ENCODE results near the gene AIP.
A peak's percentile ranks its signal among the peaks of the same experiment; 100 is the strongest.
"Not testable (repeated sequence)": the region's sequence is repeated elsewhere in the genome, so short reads cannot be mapped to it uniquely, and the experiment has no call there.

The AIP gene

GRCh38 chr11:67507242-67507863 is 24.5 kb downstream of the AIP start:
- peak; percentile 95 for DNase-seq (ENCODE audit: low spot score)

- peak; percentile 100 for DNase-seq (ENCODE audit: low spot score)
These were observed 25.1 kb downstream of the AIP start, which contains the start of gene CDK2AP2 for GRCh38 chr11:67507864-67508485. Gene CDK2AP2 (minus strand): TSS chr11:67508162. CDS start chr11:67508082, 80 bp downstream.

- DNase-seq (ENCODE audit: low spot score) = peak; percentile 100
These were observed 25.8 kb downstream of the AIP start for GRCh38 chr11:67508486-67509121.

- no peak for DNase-seq (ENCODE audit: low spot score)
These were observed 27.2 kb downstream of the AIP start for GRCh38 chr11:67510023-67510345.

- not testable (repeated sequence) for DNase-seq (ENCODE audit: low spot score)
These were observed 28.7 kb downstream of the AIP start for GRCh38 chr11:67511558-67511957.

- no peak for DNase-seq (ENCODE audit: low spot score)
These were observed 31.3 kb downstream of the AIP start for GRCh38 chr11:67514116-67514515.

- DNase-seq (ENCODE audit: low spot score) = no peak
These were observed 34.0 kb downstream of the AIP start for GRCh38 chr11:67516806-67517205.

- DNase-seq (ENCODE audit: low spot score) = no peak
These were observed 35.1 kb downstream of the AIP start for GRCh38 chr11:67517784-67518552.

- no peak for DNase-seq (ENCODE audit: low spot score)
These were observed 36.9 kb downstream of the AIP start for GRCh38 chr11:67519726-67520125.

GRCh38 chr11:67520856-67521824 is 38.3 kb downstream of the AIP start:
- DNase-seq (ENCODE audit: low spot score) = no peak

- DNase-seq (ENCODE audit: low spot score) = no peak
These were observed 39.1 kb downstream of the AIP start for GRCh38 chr11:67521924-67522323.

- no peak for DNase-seq (ENCODE audit: low spot score)
These were observed 39.5 kb downstream of the AIP start for GRCh38 chr11:67522338-67522737.

- DNase-seq (ENCODE audit: low spot score) = no peak
These were observed 40.2 kb downstream of the AIP start, which contains the start of gene CABP2 for GRCh38 chr11:67522844-67523555. Gene CABP2 (minus strand): TSS chr11:67523446. CDS start chr11:67523326, 120 bp downstream.

- no peak for DNase-seq (ENCODE audit: low spot score)
These were observed 41.0 kb downstream of the AIP start for GRCh38 chr11:67523556-67524479.

- DNase-seq (ENCODE audit: low spot score) = no peak
These were observed 41.6 kb downstream of the AIP start for GRCh38 chr11:67524480-67524808.

- no peak for DNase-seq (ENCODE audit: low spot score)
These were observed 42.6 kb downstream of the AIP start for GRCh38 chr11:67525275-67525976.

GRCh38 chr11:67528376-67528775 is 45.5 kb downstream of the AIP start:
- DNase-seq (ENCODE audit: low spot score) = no peak

- DNase-seq (ENCODE audit: low spot score) = no peak
These were observed 47.4 kb downstream of the AIP start for GRCh38 chr11:67530282-67530592.

GRCh38 chr11:67532889-67533288 is 50.1 kb downstream of the AIP start:
- DNase-seq (ENCODE audit: low spot score) = no peak
